ENCODE measurements around the gene THOC2. TPM values are rescaled to one million over a fixed set of nuclear protein-coding genes. Genes with fewer than 3 reads are reported as not detected.
"Not testable (repeated sequence)": the region's sequence is repeated elsewhere in the genome, so short reads cannot be mapped to it uniquely, and the experiment has no call there.

Gene THOC2
- total RNA-seq, 1 donor from 2014 or later: 80.7 TPM

GRCh38 chrX:123675154-123675553, 57.7 kb downstream of the THOC2 start:
- FAIRE-seq (no peak), DNase-seq (ENCODE audit: low spot score in 2 of 2) (no peak)

DNA sequence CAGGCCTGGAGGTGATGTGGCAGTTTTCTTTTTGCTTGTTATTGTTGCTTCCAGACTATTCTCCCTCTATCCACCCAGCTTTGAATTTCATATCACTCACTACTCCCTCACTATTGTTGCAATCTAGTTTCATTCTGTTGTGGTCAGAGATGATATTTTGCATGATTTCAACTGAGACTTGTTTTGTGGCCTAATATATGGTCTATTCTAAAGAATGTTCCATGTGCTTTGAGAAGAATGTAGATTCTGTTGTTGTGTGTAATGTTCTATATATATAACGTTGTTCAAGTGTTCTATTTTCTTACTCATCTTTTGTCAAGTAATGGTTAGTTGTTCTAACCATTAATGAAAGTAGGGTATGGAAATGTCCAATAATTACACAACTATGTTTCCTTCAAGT, 59.0 kb downstream of the THOC2 start:
- FAIRE-seq (no peak), DNase-seq (ENCODE audit: low spot score in 2 of 2) (no peak)

DNA sequence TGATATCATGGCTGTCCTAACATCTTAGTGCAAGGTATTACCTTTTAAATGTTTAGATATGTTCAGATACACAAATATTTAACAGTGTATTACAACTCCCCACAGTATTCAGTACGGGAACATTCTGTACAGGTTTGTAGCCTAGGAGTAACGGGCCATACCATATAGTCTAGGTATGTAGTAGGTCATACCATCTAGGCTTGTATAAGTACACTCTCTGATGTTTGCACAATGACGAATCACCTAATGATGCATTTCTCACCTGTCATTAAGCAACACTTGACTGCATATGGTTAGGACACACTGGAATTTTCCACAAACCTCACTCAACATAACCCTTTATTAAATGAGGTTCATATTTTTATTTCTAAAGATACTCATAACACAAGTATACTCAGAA, 67.7 kb downstream of the THOC2 start:
- FAIRE-seq: no peak
- DNase-seq (ENCODE audit: low spot score in 2 of 2): no peak

GRCh38 chrX:123664467-123665167, 68.2 kb downstream of the THOC2 start:
- DNase-seq (ENCODE audit: low spot score in 2 of 2): not testable (repeated sequence)

DNA sequence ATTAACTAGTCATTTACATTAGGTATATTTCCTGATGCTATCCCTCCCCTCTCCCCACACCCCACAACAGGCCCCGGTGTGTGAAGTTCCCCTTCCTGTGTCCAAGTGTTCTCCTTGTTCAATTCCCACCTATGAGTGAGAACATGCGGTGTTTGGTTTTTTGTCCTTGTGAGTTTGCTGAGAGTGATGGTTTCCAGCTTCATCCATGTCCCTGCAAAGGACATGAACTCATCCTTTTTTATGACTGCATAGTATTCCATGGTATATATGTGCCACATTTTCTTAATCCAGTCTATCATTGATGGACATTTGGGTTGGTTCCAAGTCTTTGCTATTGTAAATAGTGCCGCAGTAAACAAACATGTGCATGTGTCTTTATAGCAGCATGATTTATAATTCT, 69.1 kb downstream of the THOC2 start:
- not testable (repeated sequence) for DNase-seq (ENCODE audit: low spot score in 2 of 2); FAIRE-seq

More at GRCh38 chrX:123664467-123665167, 68.2 kb downstream of the THOC2 start:
- not testable (repeated sequence) for FAIRE-seq

GRCh38 chrX:123656507-123656906, 76.3 kb downstream of the THOC2 start:
- not testable (repeated sequence) for DNase-seq (ENCODE audit: low spot score in 2 of 2); FAIRE-seq

- not testable (repeated sequence) for DNase-seq (ENCODE audit: low spot score in 2 of 2); FAIRE-seq
Observed at GRCh38 chrX:123648811-123649181, 84.1 kb downstream of the THOC2 start.

DNA sequence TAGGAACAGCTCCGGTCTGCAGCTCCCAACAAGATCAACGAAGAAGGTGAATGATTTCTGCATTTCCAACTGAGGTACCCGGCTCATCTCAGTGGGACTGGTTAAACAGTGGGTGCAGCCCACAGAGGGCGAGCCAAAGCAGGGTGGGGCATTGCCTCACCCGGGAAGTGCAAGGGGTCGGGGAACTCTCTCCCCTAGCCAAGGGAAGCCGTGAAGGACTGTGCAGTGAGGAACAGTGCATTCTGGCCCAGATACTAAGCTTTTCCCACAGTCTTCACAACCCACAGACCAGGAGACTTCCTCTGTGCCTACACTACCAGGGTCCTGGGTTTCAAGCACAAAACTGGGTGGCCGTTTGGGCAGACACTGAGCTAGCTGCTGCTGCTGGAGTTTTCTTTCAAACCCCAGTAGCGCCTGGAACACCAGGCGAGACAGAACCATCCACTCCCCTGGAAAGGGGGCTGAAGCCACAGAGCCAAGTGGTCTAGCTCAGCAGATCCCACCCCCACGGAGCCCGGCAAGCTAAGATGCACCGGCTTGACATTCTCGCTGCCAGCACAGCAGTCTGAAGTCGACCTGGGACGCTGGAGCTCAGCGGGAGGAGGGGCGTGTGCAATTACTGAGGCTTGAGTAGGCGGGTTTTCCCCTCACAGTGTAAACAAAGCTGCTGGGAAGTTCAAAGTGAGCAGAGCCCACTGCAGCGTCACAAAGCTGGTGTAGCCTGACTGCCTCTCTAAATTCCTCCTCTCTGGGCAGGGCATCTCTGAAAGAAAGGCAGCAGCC, 84.6 kb downstream of the THOC2 start:
- FAIRE-seq: no peak
- DNase-seq (ENCODE audit: low spot score in 2 of 2): no peak

DNA sequence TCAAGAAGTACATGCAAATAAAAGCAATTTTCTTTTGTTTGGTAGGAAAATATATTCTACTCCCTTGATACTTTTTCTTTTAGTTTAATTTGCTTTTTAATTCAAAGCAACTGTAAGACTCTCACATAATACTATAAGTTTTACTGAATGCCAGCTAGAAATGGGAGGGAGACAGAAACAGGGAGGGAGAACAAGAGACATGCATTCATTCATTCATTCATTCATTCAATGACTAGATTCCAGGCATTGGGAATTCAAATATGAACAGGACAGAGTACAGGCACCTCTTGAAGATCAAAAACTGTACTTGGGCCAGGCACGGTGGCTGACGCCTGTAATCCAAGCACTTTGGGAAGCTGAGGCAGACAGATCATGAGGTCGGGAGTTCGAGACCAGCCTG, 85.6 kb downstream of the THOC2 start:
- no peak for FAIRE-seq
- DNase-seq (ENCODE audit: low spot score in 2 of 2): no peak

DNA sequence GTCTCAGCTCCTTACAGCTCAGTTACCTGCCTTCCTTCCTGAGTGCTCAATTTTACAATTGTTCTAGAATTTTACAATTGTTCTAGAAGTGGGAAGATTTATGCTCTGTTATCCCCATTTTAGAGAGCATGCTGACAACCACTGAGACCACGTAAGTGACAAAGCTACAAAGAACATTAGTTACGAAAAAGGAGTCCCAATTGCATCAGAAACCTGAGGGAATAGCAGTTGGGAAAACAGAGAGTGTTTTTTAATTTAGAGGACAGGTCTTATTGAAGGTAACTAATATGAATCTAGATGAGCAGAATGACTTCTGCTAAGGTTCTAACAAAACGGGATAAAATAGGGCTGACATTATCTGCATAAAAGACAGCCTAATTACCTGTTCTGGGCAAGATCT, 103.3 kb downstream of the THOC2 start:
- FAIRE-seq: no peak
- no peak for DNase-seq (ENCODE audit: low spot score in 2 of 2)

- FAIRE-seq (no peak), DNase-seq (ENCODE audit: low spot score in 2 of 2) (no peak)
Observed at GRCh38 chrX:123626962-123627361, 105.9 kb downstream of the THOC2 start.

- DNase-seq (ENCODE audit: low spot score in 2 of 2) (no peak), FAIRE-seq (no peak)
Observed at GRCh38 chrX:123625952-123626351, 106.9 kb downstream of the THOC2 start.

DNA sequence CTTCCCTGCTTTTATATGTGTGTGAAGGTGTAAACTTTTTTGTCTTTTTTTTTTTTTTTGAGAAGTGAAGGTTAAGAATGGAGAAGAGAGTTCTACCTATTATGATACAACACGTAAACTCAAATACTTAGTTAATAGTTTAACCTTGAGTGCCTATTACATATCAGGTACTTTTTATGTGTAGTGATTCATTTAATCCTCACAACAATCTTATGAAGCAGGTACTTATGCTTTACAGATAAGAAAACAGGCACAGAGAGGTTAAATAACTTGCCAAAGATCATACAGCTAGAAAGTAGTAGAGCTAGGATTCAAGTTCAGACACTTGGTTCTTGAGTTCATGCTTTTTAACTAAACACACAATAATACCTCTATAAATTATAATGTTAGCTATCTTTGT, 107.4 kb downstream of the THOC2 start:
- FAIRE-seq (no peak), DNase-seq (ENCODE audit: low spot score in 2 of 2) (no peak)

GRCh38 chrX:123617007-123617406, 115.8 kb downstream of the THOC2 start:
- DNase-seq (ENCODE audit: low spot score in 2 of 2) (no peak), FAIRE-seq (no peak)

DNA sequence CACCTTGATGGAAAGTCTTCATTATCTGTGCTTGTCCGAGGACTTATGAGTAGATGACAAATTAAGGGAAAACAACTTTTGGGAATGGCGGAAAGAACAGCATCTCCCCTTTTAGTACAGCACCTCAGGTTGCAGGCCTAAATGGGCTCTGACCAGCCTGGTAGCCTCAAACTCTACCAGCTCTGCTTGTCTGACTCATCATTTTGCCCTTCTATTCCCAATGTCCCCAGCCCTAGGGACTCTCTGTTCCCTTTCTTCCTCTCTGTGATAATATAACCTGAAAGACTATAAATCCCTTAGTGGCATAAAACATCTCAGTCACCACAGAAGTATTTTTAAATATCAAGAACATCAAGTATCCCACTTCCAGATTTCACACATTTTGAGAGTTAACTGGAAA, 121.9 kb downstream of the THOC2 start:
- no peak for FAIRE-seq
- no peak for DNase-seq (ENCODE audit: low spot score in 2 of 2)

- no peak for DNase-seq (ENCODE audit: low spot score in 2 of 2)
- no peak for FAIRE-seq
Observed at GRCh38 chrX:123607806-123608205, 125.0 kb downstream of the THOC2 start.

DNA sequence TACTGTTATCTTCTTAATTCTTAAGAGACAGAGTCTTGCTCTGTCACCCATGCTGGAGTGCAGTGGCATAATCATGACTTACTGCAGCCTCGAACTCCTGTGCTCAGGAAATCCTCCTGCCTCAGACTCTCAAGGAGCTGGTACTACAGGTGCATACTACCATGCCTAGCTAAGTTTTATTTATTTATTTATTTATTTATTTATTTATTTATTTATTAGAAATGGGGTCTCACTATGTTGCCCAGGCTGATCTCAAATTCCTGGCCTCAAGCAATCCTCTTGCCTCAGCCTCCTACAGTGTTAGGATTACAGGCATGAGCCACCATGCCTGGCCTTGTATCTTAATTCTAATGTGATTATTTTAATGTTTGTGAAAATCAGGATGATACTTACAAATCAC, 125.6 kb downstream of the THOC2 start:
- DNase-seq (ENCODE audit: low spot score in 2 of 2): no peak
- FAIRE-seq: no peak

DNA sequence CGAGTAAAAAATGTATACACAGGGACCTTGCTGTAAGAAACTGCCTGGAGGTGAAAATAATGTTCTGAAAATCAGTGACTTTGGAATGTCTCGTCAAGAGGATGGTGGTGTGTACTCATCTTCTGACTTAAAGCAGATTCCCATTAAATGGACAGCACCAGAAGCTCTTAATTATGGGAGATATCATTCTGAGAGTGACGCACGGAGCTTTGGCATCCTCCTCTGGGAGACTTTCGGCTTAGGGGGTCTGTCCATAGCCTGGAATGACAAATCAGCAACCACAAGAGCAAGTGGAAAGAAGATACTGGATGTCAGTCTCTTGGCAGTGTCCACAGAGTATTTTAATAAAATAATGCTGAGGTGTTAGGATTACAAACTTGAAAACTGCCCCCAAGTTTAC, 129.4 kb downstream of the THOC2 start:
- FAIRE-seq (no peak), DNase-seq (ENCODE audit: low spot score in 2 of 2) (no peak)

DNA sequence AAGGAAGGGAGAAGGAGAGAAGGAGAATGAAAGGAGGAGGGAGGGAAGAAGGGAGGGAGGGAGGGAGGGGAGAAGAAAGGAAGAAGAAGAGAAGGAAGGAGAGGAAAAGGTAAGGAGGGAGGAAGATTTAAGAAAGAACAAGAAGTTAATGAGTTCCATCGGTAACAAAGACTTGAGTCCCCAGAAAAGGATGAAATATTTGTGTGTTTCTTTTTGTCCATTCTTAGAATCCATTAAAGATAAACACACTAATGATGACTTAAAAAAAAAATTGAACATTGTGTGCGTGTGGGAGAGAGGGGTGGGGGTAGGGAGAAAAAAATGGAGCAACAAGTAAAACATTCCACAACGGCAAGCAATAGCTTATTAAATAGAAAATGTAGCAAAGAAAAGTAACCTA, 131.4 kb downstream of the THOC2 start:
- FAIRE-seq (no peak), DNase-seq (ENCODE audit: low spot score in 2 of 2) (no peak)

GRCh38 chrX:123600181-123600580, 132.7 kb downstream of the THOC2 start:
- DNase-seq (ENCODE audit: low spot score in 2 of 2) (no peak), FAIRE-seq (no peak)

DNA sequence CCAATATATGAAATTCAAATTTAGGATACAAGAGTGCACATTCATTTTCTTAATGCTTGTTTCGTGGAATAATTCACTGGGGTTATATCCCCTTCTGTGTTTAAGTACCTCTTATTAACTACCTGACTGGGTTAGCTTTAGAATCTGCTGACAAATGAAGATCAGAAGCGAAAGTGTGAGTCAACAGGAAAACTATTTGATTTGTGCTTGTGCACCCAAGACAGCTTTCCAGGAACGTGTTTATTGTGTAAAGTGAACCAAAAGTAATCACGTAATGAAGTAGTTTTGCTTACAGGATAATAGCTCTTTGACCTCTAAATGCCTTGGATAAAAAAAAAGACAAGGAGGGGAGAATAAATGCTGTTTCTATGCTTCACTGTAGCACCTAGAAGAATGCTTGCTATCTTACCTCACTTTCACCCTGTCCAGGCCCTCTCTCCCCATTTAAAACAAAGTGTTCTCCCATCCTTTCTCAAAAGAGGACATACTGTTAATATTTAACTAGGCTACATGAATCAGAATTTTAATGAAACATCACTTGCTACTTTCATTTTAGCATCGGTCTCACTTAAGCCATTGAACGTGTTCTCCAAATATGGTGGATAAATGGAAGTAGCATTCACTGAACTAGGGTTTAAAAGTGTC, 141.9 kb downstream of the THOC2 start:
- no peak for DNase-seq (ENCODE audit: low spot score in 2 of 2)
- FAIRE-seq: no peak
